Stimulated activated CD8-positive, alpha-beta memory T cell treated with anti-CD3 and anti-CD28 coated beads, Interleukin-15, amount 100 ng/mL, for 1 hour (primary cell): Measurements from ENCODE around the gene ABHD17C.

Experiments
- DNase-seq: peaks from one replicate; pipeline ENCODE4 v3.0.0-alpha.2; 2020; ENCODE audit warnings: low read depth

Gene ABHD17C

GRCh38 chr15:80787316-80787715 is 92.2 kb downstream of the ABHD17C start:
- no peak for DNase-seq

DNA sequence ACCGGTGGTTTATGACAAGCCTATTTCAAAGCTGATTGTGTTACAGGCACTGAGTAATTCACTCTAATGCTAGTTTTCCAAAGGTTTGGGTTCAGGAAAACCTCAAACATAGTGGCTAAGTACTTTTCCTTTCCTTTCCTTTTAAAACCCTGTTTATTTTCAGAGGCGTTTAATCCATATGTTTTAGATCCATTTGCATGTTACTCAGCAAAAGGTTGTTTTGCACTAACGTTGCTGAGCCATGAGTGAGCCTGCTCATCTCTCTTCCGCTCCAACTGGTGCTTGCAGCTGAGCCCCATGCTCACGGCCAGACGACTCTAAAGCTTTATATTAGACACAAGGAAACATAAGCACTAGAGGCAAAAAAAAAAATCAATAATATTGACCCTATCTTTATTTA is 93.4 kb downstream of the ABHD17C start:
- no peak for DNase-seq

GRCh38 chr15:80789296-80789695 is 94.2 kb downstream of the ABHD17C start:
- no peak for DNase-seq

DNA sequence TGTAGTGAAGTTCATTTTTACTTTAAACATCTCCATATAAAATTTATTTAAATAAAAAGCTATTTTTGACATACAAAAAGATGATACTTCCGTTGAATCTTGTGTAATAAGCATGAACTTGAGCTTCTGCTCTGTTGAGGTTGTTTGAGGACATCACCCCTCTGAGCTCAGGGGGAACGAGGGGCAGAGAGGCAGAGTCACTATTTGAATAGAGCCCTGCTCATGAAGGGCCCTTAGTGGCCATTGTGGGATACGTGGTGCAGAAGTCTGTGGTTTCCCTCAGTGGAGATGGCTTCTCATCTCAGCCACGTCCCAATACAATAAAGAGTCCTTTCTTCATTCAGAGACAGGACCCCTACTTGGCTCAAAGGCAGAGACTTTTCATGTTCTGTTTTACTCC is 94.7 kb downstream of the ABHD17C start:
- no peak for DNase-seq

- DNase-seq = no peak
Measured at GRCh38 chr15:80790236-80790635, 95.1 kb downstream of the ABHD17C start.

GRCh38 chr15:80791004-80791403 is 95.9 kb downstream of the ABHD17C start:
- DNase-seq = no peak

GRCh38 chr15:80796407-80796806 is 101.3 kb downstream of the ABHD17C start:
- DNase-seq = no peak

- DNase-seq = no peak
Measured at GRCh38 chr15:80798911-80799310, 103.8 kb downstream of the ABHD17C start.

DNA sequence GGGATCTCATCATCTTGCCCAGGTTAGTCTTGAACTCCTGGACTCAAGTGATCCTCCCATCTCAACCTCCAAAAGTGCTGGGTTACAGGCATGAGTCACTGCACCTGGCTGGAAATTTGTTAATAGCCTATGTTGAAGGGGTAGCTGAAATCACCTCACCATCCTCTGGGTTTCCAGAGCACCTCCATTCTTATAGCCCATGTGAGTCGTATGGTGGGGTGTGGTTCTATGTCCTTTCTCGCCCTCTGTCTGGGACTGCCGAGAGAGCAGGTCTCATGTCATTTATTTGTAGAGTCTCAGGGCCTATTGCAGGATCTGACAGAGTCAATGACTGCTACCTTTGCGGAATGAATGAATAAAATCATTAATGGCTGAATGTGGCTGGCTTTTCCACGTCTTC is 105.0 kb downstream of the ABHD17C start:
- DNase-seq = no peak

DNA sequence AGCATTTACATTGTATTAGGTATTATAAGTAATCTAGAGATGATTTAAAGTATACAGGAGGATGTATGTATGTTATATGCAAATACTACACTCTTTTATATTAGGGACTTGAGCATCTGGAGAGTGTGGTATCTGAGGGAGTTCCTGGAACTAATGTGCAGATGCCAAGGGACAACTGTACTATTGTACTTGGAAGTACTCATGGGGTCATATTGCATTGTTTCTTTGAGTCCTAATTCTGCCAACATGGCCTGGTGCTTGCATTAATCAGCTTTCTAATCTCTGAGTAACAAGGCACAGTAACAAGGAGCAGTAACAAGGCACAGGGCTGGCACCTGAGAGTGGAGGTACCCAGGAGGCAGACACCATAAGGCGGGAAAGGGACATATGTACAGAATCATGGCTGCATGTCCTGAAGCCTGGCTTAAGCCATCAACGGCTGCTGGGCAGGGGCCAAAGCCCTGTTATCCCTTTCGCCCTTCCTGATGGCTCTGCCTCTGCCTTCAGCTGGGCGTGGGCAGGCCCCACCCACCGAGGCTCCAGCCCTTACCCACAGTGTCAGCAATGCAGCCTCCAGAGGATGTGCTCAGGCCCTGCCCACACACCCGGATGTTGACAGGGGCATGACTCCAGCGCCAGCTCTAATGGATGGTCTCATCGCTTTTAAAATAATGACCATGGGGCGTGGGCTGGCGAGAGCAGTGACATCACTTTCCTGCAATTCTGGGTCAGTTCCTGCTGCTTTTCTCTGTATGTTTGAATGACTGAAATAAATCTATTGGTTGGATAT is 107.0 kb downstream of the ABHD17C start:
- no peak for DNase-seq

DNA sequence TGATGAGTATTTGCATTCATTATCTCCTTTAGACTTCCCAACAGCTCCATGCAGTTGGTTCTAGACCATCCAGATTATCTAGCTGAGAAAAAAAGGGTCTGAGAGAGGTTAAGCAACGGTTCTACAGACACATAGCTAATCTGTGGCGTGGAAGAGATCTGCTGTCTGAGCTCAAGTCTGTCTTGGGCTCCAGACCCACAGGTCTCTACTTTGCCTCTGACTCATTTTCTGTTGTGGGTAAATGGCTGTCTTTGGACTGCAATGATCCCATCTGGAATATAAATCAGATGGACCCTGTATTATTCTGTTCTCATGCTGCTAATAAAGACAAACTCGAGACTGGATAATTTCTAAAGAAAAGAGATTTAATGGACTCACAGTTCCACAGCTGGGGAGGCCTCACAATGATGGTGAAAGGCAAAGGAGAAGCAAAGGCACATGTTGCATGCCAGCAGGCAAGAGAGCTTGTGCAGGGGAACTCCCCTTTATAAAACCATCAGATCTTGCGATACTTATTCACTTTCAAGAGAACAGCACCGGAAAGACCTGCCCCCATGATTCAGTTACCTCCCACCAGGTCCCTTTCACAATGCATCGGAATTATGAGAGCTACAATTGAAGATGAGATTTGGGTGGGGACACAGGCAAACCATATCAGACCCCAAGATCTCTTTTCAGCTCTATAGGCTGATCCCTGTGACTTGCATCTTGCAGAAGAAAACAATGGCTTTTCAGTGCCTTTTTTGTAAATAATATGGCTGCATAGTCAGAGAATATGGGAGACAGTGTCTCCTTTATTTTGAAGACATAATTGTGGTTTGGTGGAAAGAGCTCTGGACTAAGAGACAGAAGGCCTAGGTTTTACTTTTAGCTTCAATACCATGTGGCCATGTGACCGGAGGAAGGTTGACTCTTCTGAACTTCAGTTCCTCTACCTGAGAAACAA is 108.7 kb downstream of the ABHD17C start:
- no peak for DNase-seq

- no peak for DNase-seq
Measured at GRCh38 chr15:80804970-80805495, 109.9 kb downstream of the ABHD17C start.
